PC-3 (cell line): ENCODE data around the gene CCNJL.

Experiments used
- CTCF ChIP-seq: fragments of 300-600 bp; sonication (generic); conservative IDR thresholded peaks from 2 replicates; pipeline ENCODE4 v1.5.1; 2017; ENCODE audit warnings: antibody characterized with exemption, low read depth, mild to moderate bottlenecking, low read length
- EZH2 ChIP-seq: fragments of 300-600 bp; sonication (generic); IDR thresholded peaks from one replicate; pipeline ENCODE4 v1.6.1; 2017; ENCODE audit warnings: antibody characterized with exemption, mild to moderate bottlenecking, low read length; ENCODE audit not compliant: unreplicated experiment

- TF ChIP-seq CTCF (no peak), EZH2 (no peak)
These were observed 40.5 kb downstream of the CCNJL start for GRCh38 chr5:160271836-160272235.
